ENCODE data around the gene IFT20. TPM values are rescaled to one million over a fixed set of nuclear protein-coding genes. Genes with fewer than 3 reads are reported as not detected.

The IFT20 gene
- total and polyA plus RNA-seq, 2 of the 13 experiments (the other 11 are each of a cell fraction or from before 2014, with no cell fraction given) = 28.0 to 37.8 TPM

DNA sequence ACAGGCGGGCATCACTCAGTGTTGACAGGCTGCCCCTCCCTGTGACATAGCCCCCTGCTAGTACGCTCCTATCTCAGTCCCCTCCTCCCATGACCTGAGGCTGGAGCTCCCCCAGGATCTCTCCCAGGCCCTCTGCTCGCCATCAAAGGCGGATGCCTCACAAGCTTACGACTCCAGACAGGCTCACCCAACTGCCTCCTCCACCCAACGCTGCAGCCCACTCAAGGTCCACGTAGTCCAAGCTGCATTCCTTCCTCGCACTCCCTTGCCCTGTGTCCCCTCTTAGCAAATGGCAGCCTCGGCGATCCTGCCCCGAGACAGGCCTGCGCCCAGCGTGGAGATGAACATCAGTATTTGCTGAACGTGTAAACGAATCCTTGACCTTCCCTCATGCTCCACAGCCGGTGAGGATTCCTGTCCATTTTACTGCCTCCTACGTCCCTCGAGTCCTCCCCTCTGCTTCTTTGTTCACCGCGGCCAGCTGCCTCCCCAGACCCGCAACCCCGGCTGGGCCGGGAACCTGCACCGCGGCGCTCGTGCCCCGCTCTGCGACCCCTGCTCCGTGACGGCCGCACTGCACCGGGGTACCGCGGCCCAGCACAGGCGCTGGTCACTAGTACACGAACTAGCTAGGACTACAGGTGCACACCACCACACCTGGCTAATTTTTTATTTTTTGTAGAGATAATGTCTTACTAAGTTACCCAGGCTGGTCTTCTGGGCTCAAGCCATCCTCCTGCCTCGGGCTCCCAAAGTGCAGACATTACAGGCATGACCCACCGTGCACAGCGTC, 17.1 kb downstream of the IFT20 start (continued):
- TF ChIP-seq ZSCAN25 (CRISPR knock-in tag; IDR thresholded peaks at IDR 0.05) = no peak
- TF ChIP-seq SP140L (CRISPR knock-in tag; IDR thresholded peaks at IDR 0.05; ENCODE audit: borderline replicate concordance) = no peak
- TF ChIP-seq RARA (CRISPR knock-in tag; IDR thresholded peaks at IDR 0.05) = 0 out of 2 replicates have a peak, but pooled peaks have one; percentile 9
- TF ChIP-seq, protein P1, sequence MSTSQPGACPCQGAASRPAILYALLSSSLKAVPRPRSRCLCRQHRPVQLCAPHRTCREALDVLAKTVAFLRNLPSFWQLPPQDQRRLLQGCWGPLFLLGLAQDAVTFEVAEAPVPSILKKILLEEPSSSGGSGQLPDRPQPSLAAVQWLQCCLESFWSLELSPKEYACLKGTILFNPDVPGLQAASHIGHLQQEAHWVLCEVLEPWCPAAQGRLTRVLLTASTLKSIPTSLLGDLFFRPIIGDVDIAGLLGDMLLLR (CRISPR knock-in tag; IDR thresholded peaks at IDR 0.05) = 0 out of 2 replicates have a peak, but pooled peaks have one; percentile 42
- TF ChIP-seq, protein P2, sequence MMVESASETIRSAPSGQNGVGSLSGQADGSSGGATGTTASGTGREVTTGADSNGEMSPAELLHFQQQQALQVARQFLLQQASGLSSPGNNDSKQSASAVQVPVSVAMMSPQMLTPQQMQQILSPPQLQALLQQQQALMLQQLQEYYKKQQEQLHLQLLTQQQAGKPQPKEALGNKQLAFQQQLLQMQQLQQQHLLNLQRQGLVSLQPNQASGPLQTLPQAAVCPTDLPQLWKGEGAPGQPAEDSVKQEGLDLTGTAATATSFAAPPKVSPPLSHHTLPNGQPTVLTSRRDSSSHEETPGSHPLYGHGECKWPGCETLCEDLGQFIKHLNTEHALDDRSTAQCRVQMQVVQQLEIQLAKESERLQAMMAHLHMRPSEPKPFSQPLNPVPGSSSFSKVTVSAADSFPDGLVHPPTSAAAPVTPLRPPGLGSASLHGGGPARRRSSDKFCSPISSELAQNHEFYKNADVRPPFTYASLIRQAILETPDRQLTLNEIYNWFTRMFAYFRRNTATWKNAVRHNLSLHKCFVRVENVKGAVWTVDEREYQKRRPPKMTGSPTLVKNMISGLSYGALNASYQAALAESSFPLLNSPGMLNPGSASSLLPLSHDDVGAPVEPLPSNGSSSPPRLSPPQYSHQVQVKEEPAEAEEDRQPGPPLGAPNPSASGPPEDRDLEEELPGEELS (CRISPR knock-in tag; IDR thresholded peaks at IDR 0.05) = peak; percentile 30; the same call in 1 of the 2 replicates
- no peak for TF ChIP-seq ZSCAN22 (CRISPR knock-in tag; IDR thresholded peaks at IDR 0.05)
- peak; percentile 39 for TF ChIP-seq SALL1 (CRISPR knock-in tag; IDR thresholded peaks at IDR 0.05)
- TF ChIP-seq RAD21 (CRISPR knock-in tag; IDR thresholded peaks at IDR 0.05) = no peak
- no peak; the same call in 1 of the 2 replicates for TF ChIP-seq ZFYVE20 (CRISPR knock-in tag; IDR thresholded peaks at IDR 0.05; ENCODE audit: borderline replicate concordance, low read depth)
- TF ChIP-seq, protein P3, sequence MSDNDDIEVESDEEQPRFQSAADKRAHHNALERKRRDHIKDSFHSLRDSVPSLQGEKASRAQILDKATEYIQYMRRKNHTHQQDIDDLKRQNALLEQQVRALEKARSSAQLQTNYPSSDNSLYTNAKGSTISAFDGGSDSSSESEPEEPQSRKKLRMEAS (IDR thresholded peaks at IDR 0.05) = peak; percentile 59
- TF ChIP-seq MTA1 (CRISPR knock-in tag; IDR thresholded peaks at IDR 0.05; ENCODE audit: borderline replicate concordance) = peak; percentile 65
- TF ChIP-seq, protein P4, sequence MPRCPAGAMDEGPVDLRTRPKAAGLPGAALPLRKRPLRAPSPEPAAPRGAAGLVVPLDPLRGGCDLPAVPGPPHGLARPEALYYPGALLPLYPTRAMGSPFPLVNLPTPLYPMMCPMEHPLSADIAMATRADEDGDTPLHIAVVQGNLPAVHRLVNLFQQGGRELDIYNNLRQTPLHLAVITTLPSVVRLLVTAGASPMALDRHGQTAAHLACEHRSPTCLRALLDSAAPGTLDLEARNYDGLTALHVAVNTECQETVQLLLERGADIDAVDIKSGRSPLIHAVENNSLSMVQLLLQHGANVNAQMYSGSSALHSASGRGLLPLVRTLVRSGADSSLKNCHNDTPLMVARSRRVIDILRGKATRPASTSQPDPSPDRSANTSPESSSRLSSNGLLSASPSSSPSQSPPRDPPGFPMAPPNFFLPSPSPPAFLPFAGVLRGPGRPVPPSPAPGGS (CRISPR knock-in tag; IDR thresholded peaks at IDR 0.05) = peak; percentile 47; the same call in 1 of the 2 replicates
- TF ChIP-seq, protein P5, sequence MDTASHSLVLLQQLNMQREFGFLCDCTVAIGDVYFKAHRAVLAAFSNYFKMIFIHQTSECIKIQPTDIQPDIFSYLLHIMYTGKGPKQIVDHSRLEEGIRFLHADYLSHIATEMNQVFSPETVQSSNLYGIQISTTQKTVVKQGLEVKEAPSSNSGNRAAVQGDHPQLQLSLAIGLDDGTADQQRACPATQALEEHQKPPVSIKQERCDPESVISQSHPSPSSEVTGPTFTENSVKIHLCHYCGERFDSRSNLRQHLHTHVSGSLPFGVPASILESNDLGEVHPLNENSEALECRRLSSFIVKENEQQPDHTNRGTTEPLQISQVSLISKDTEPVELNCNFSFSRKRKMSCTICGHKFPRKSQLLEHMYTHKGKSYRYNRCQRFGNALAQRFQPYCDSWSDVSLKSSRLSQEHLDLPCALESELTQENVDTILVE (CRISPR knock-in tag; IDR thresholded peaks at IDR 0.05) = no peak
- TF ChIP-seq ZNF234 (CRISPR knock-in tag; conservative IDR thresholded peaks at IDR 0.05) = no peak
- TF ChIP-seq HIVEP1 (CRISPR knock-in tag; IDR thresholded peaks at IDR 0.05) = no peak
- 0 out of 2 replicates have a peak, but pooled peaks have one; percentile 9 for TF ChIP-seq MIER2 (CRISPR knock-in tag; IDR thresholded peaks at IDR 0.05)
- TF ChIP-seq SRY (CRISPR knock-in tag; IDR thresholded peaks at IDR 0.05) = no peak
- no peak for TF ChIP-seq KDM1A (CRISPR knock-in tag; IDR thresholded peaks at IDR 0.05)
- TF ChIP-seq POLR2AphosphoS2 (IDR thresholded peaks at IDR 0.05; ENCODE audit: low read depth, low read length) = no peak
- TF ChIP-seq CEBPB (IDR thresholded peaks at IDR 0.05; ENCODE audit: borderline replicate concordance, low read depth, low read length) = no peak

Data from HepG2 (cell line).